HepG2 (cell line): ENCODE measurements around the gene ARHGEF10L. TPM values are rescaled to one million over a fixed set of nuclear protein-coding genes. Genes with fewer than 3 reads are reported as not detected.

ENCODE experiments used
- ATAC-seq: fragments of 200-7000 bp; cut with Tn5 transposase; 3 replicates; pipeline ENCODE4 v1.9.1; 2020; ENCODE audit warnings: mild to moderate bottlenecking, moderate library complexity
- BruUV-seq: library from RNA; stranded (reverse); fragments of 400-500 nt; replicated peaks from 2 replicates; lab custom pipeline; 2021; lab: Mats Ljungman, UMichigan
- CTCF ChIA-PET: fragments of 300-600 bp; formaldehyde crosslinking; extraction: SDS; loops from one replicate; lab custom pipeline; 2021; ENCODE audit warnings: low total read pairs, inconsistent platforms, low intra/inter-chr PET ratio; lab: Yijun Ruan, JAX
- POLR2A ChIA-PET: fragments of 350-600 bp; sonication (Branson Sonifier 250); formaldehyde crosslinking; loops from one replicate; lab custom pipeline; 2020; ENCODE audit warnings: antibody characterized with exemption, inconsistent platforms; lab: Yijun Ruan, JAX
- DNase-seq: peaks from one replicate; pipeline ENCODE4 v3.0.0-alpha.2; 2015; ENCODE audit warnings: low spot score
- FAIRE-seq: peaks from 3 replicates; lab custom pipeline; 2011; peaks lifted over from hg19 to GRCh38; lab: Jason Lieb, UNC
- H2AFZ ChIP-seq: one replicate; pipeline ENCODE4 v1.6.1; 2011; ENCODE audit warnings: low read length, inconsistent platforms
- H3K27ac ChIP-seq: fragments of 300-600 bp; 3 replicates; pipeline ENCODE4 v1.8.0; 2011; ENCODE audit warnings: mixed run types, mild to moderate bottlenecking, mixed read lengths, low read length, inconsistent platforms; ENCODE audit not compliant: insufficient read depth; ENCODE audit errors: extremely low read length
- H3K27me3 ChIP-seq, 2 experiments: fragments of 200-600 bp in 1 of 2; 2 replicates in 1 of 2; 3 replicates in 1 of 2; pipeline versions ENCODE4 v1.6.0 to v1.8.0; 2011; ENCODE audit warnings: low read length in 2 of 2, mild to moderate bottlenecking in 2 of 2, moderate library complexity in 2 of 2, inconsistent platforms in 1 of 2; ENCODE audit not compliant: insufficient read depth in 2 of 2, control insufficient read depth in 1 of 2
- H3K36me3 ChIP-seq, 2 experiments: fragments of 200-600 bp in 1 of 2; replicated peaks in 1 of 2; 2 replicates in 1 of 2; 3 replicates in 1 of 2; pipeline versions ENCODE4 v1.5.1 to v1.8.0; 2011; ENCODE audit warnings: low read length in 2 of 2, inconsistent platforms in 1 of 2; ENCODE audit not compliant: insufficient read depth in 2 of 2, control insufficient read depth in 1 of 2
- H3K4me1 ChIP-seq: 2 replicates; pipeline ENCODE4 v1.5.1; 2012; ENCODE audit warnings: low read length, inconsistent platforms; ENCODE audit not compliant: insufficient read depth
- H3K4me2 ChIP-seq: 2 replicates; pipeline ENCODE4 v1.6.0; 2011; ENCODE audit warnings: low read depth, low read length, inconsistent platforms
- H3K4me3 ChIP-seq, 3 experiments: fragments of 200-600 bp in 1 of 3; sonication (generic), shearing (Covaris generic) in 1 of 3; replicated peaks in 1 of 3; 2 replicates each; pipeline ENCODE4 v1.5.1; 2011 to 2016; ENCODE audit warnings: low read length in 3 of 3, inconsistent platforms in 2 of 3, low read depth in 2 of 3, mild to moderate bottlenecking in 2 of 3, control low read depth in 1 of 3, mixed read lengths in 1 of 3; ENCODE audit not compliant: insufficient read depth in 1 of 3
- H3K79me2 ChIP-seq: one replicate; pipeline ENCODE4 v1.6.1; 2011; ENCODE audit warnings: low read length, inconsistent platforms; ENCODE audit not compliant: insufficient read depth
- H3K9ac ChIP-seq: 2 replicates; pipeline ENCODE4 v1.6.0; 2011; ENCODE audit warnings: mild to moderate bottlenecking, low read depth, low read length, inconsistent platforms; ENCODE audit not compliant: insufficient read depth
- H3K9me3 ChIP-seq: 2 replicates; pipeline ENCODE4 v1.5.1; 2012; ENCODE audit warnings: mild to moderate bottlenecking, low read length
- H4K20me1 ChIP-seq: 2 replicates; pipeline ENCODE4 v1.6.0; 2011; ENCODE audit warnings: inconsistent platforms, mild to moderate bottlenecking, low read length, moderate library complexity; ENCODE audit not compliant: insufficient read depth
- BRD4 ChIP-seq: sonication (generic); formaldehyde crosslinking; IDR thresholded peaks from 2 replicates; pipeline ENCODE4 v1.4.0; 2020; ENCODE audit warnings: missing genetic modification reagents
- HES4 ChIP-seq: sonication (generic); formaldehyde crosslinking; IDR thresholded peaks from 2 replicates; pipeline ENCODE4 v1.9.0; 2021; ENCODE audit warnings: mild to moderate bottlenecking, missing genetic modification reagents, borderline replicate concordance
- HOXD1 ChIP-seq: sonication (generic); formaldehyde crosslinking; IDR thresholded peaks from 2 replicates; pipeline ENCODE4 v1.5.0; 2020; ENCODE audit warnings: missing genetic modification reagents
- KLF16 ChIP-seq, 2 experiments: sonication (generic) in 1 of 2; formaldehyde crosslinking in 1 of 2; IDR thresholded peaks; 2 replicates each; pipeline versions ENCODE4 v1.6.1 to v1.8.0; 2016 to 2023; ENCODE audit warnings: missing genetic modification reagents in 2 of 2, missing compliant biosample characterization in 1 of 2
- NR2F2 ChIP-seq: IDR thresholded peaks from 2 replicates; pipeline ENCODE4 v1.6.1; 2012; ENCODE audit warnings: low read depth, inconsistent platforms, borderline replicate concordance
- PHB2 ChIP-seq: fragments of 450-650 bp; IDR thresholded peaks from 2 replicates; pipeline ENCODE4 v1.6.1; 2018; ENCODE audit not compliant: partially characterized antibody
- PLRG1 ChIP-seq: fragments of 450-650 bp; conservative IDR thresholded peaks from 2 replicates; pipeline ENCODE4 v1.6.1; 2016
- TBP ChIP-seq: sonication (generic); formaldehyde crosslinking; IDR thresholded peaks from 2 replicates; pipeline ENCODE4 v1.5.0; 2020; ENCODE audit warnings: missing genetic modification reagents
- ZNF567 ChIP-seq: sonication (generic); formaldehyde crosslinking; IDR thresholded peaks from 2 replicates; pipeline ENCODE4 v1.8.1; 2023; ENCODE audit warnings: mild to moderate bottlenecking, missing genetic modification reagents, borderline replicate concordance
- ZNF780A ChIP-seq: sonication (generic); formaldehyde crosslinking; IDR thresholded peaks from 2 replicates; pipeline ENCODE4 v1.8.0; 2022; ENCODE audit warnings: mild to moderate bottlenecking, missing genetic modification reagents, moderate library complexity
- WGBS: methylation state at CpG from one replicate; pipeline ENCODE4 v1.1.6; 2017; ENCODE audit warnings: low lambda C conversion rate; 5-methylcytosine and 5-hydroxymethylcytosine counted together
- in situ Hi-C: cut with HindIII; loops from 2 replicates; pipeline ENCODE4 v1.10.0; 2017; ENCODE audit warnings: low pct_unique_long_range_greater_than_20kb; ENCODE audit not compliant: extremely low pct_ligation_motif_present
- intact Hi-C: fragments of 100-400 bp; cut with micrococcal nuclease; formaldehyde crosslinking; loops from one replicate; pipeline ENCODE4 v1.10.0; 2022; ENCODE audit not compliant: unreplicated experiment
- polyA plus RNA-seq, 8 experiments: library from polyadenylated mRNA; depleted of rRNA in 3 of 8; stranded (reverse) in 7 of 8; unstranded in 1 of 8; fragments of >200 nt; fragmentation: Illumina TruSeq in 4 of 8; extraction: Trizol in 4 of 8; gene quantifications; 2 replicates each; pipeline versions ENCODE4 v1.2.1 to v1.2.3, GENCODE V29; 2011 to 2016; ENCODE audit warnings: low read depth in 4 of 8, missing spikeins in 1 of 8, mixed read lengths in 1 of 8; ENCODE audit not compliant: insufficient read depth in 1 of 8
- total RNA-seq, 5 experiments: library from RNA; depleted of rRNA; stranded (reverse); fragments of >200 nt; fragmentation: Illumina TruSeq; extraction: Trizol; gene quantifications; 2 replicates each; pipeline ENCODE4 v1.2.3, GENCODE V29; 2016; ENCODE audit warnings: low read depth in 1 of 5
- TF ChIP-seq, protein P1 (sequence below): sonication (generic); formaldehyde crosslinking; IDR thresholded peaks from 2 replicates; pipeline ENCODE4 v1.5.1; 2020; ENCODE audit warnings: mild to moderate bottlenecking, missing genetic modification reagents
- TF ChIP-seq, protein P2 (sequence below): sonication (generic); formaldehyde crosslinking; IDR thresholded peaks from 2 replicates; pipeline ENCODE4 v1.5.0; 2020; ENCODE audit warnings: missing genetic modification reagents, mild to moderate bottlenecking, borderline replicate concordance
- TF ChIP-seq, protein P3 (sequence below): fragments of 450-650 bp; IDR thresholded peaks from 2 replicates; pipeline ENCODE4 v1.6.1; 2016
- TF ChIP-seq, protein P4 (sequence below): IDR thresholded peaks from 2 replicates; pipeline ENCODE4 v1.6.1; 2016; ENCODE audit warnings: mild to moderate bottlenecking

The ARHGEF10L gene
- total and polyA plus RNA-seq, 2 of the 13 experiments (the other 11 are each of a cell fraction or from before 2014, with no cell fraction given) = 46.5 to 78.3 TPM

DNA sequence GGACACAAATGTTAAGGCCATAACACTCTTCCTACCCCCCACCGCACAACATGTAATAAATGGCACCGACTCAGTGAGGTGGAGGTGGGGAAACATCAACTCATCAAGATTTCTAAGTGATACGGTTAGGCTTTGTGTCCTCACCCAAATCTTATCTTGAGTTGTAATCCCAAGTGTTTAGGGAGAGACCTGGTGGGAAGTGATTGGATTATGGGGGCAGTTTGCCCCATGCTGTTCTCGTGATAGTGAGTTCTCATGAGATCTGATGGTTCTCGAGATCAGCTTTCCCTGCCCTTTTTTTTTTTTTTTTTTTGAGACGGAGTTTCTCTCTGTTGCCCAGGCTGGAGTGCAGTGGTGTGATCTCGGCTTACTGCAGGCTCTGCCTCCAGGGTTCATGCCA, 164.7 kb downstream of the ARHGEF10L start:
- Histone ChIP-seq H3K36me3 (no peaks in the 10 kb centered on the region), H3K9me3 (no peaks in the 10 kb centered on the region), H3K4me2 (no peak overlapping the region; the same call in 1 of the 2 replicates), H2AFZ (no peak overlapping the region), H3K79me2 (no peaks in the 10 kb centered on the region), H4K20me1 (0 out of 2 replicates have a peak, but pooled peaks cover 4% of the 10 kb centered on the region), H3K27ac (no peak overlapping the region), H3K4me3 (no peak overlapping the region), H3K9ac (no peak overlapping the region), H3K27me3 (peaks cover 8 to 60% of the 10 kb centered on the region in 2 experiments; a peak in 3 of 5 replicates), H3K4me1 (peaks cover 18% of the 10 kb centered on the region)
- FAIRE-seq (no peak), ATAC-seq (no peak), DNase-seq (no peak)
- ChIA-PET POLR2A (no interaction called here), CTCF (no interaction called here)
- no TSS peak for BruUV-seq
- 49% methylated on average over 7 of the region's 7 CpGs for WGBS
- no peak for TF ChIP-seq TBP (CRISPR knock-in tag)
- TF ChIP-seq, protein P1, sequence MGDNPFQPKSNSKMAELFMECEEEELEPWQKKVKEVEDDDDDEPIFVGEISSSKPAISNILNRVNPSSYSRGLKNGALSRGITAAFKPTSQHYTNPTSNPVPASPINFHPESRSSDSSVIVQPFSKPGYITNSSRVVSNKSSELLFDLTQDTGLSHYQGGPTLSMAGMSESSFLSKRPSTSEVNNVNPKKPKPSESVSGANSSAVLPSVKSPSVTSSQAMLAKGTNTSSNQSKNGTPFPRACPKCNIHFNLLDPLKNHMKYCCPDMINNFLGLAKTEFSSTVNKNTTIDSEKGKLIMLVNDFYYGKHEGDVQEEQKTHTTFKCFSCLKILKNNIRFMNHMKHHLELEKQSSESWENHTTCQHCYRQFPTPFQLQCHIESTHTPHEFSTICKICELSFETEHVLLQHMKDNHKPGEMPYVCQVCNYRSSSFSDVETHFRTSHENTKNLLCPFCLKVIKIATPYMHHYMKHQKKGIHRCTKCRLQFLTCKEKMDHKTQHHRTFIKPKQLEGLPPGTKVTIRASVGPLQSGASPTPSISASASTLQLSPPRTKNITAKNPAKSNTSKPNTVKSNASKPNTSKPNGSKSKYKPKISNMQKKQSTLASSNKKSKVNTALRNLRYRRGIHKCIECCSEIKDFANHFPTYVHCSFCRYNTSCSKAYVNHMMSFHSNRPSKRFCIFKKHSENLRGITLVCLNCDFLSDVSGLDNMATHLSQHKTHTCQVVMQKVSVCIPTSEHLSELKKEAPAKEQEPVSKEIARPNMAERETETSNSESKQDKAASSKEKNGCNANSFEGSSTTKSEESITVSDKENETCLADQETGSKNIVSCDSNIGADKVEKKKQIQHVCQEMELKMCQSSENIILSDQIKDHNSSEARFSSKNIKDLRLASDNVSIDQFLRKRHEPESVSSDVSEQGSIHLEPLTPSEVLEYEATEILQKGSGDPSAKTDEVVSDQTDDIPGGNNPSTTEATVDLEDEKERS = no peak
- TF ChIP-seq ZNF567 (CRISPR knock-in tag) = no peak
- TF ChIP-seq, protein P2, sequence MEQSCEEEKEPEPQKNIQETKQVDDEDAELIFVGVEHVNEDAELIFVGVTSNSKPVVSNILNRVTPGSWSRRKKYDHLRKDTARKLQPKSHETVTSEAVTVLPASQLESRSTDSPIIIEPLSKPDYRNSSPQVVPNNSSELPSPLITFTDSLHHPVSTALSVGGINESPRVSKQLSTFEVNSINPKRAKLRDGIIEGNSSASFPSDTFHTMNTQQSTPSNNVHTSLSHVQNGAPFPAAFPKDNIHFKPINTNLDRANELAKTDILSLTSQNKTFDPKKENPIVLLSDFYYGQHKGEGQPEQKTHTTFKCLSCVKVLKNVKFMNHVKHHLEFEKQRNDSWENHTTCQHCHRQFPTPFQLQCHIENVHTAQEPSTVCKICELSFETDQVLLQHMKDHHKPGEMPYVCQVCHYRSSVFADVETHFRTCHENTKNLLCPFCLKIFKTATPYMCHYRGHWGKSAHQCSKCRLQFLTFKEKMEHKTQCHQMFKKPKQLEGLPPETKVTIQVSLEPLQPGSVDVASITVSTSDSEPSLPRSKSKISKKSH (CRISPR knock-in tag) = no peak
- no peak for TF ChIP-seq NR2F2
- TF ChIP-seq ZNF780A (CRISPR knock-in tag) = no peak
- TF ChIP-seq, protein P3, sequence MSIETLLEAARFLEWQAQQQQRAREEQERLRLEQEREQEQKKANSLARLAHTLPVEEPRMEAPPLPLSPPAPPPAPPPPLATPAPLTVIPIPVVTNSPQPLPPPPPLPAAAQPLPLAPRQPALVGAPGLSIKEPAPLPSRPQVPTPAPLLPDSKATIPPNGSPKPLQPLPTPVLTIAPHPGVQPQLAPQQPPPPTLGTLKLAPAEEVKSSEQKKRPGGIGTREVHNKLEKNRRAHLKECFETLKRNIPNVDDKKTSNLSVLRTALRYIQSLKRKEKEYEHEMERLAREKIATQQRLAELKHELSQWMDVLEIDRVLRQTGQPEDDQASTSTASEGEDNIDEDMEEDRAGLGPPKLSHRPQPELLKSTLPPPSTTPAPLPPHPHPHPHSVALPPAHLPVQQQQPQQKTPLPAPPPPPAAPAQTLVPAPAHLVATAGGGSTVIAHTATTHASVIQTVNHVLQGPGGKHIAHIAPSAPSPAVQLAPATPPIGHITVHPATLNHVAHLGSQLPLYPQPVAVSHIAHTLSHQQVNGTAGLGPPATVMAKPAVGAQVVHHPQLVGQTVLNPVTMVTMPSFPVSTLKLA = no peak
- TF ChIP-seq HOXD1 (CRISPR knock-in tag) = no peak
- TF ChIP-seq, protein P4, sequence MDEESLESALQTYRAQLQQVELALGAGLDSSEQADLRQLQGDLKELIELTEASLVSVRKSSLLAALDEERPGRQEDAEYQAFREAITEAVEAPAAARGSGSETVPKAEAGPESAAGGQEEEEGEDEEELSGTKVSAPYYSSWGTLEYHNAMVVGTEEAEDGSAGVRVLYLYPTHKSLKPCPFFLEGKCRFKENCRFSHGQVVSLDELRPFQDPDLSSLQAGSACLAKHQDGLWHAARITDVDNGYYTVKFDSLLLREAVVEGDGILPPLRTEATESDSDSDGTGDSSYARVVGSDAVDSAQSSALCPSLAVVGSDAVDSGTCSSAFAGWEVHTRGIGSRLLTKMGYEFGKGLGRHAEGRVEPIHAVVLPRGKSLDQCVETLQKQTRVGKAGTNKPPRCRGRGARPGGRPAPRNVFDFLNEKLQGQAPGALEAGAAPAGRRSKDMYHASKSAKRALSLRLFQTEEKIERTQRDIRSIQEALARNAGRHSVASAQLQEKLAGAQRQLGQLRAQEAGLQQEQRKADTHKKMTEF = no peak
- TF ChIP-seq KLF16 (CRISPR knock-in tag; IDR thresholded peaks at IDR 0.05) = no peak
- no peak for TF ChIP-seq HES4 (CRISPR knock-in tag)
- TF ChIP-seq PLRG1 = no peak
- TF ChIP-seq PHB2 = no peak
- TF ChIP-seq BRD4 = no peak
- in situ Hi-C loops = no loop called here
- intact Hi-C loops = loop anchor here (10.0 kb wide), 1 partner anchor 771 kb away; no protein-coding TSS in a partner anchor
